ENCODE results near the gene ACADSB. TPM values are rescaled to one million over a fixed set of nuclear protein-coding genes. Genes with fewer than 3 reads are reported as not detected.

The ACADSB gene
- total and polyA plus RNA-seq, 7 experiments from 2014 or later = 23.7 to 47.0 (median 27.3) TPM

DNA sequence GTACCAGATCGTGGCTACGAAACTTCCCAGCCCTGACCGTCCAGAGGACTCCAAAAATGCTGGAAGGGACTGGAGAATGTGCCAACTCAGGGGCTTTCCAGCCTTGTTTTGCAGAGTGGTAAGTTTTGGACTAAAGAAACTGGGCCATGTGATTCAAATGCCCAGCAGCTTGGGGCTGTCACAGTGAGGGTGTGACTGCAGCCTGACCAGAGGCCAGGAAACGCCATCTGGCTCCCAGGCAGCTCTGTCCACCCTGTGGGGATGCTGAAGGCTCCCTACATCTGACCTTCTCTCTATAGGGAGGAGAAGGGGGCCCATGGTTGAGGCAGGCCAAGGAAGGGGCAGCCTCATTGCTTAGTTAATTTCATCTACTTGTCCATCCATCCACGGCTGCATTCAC is 65.4 kb downstream of the ACADSB start:
- Histone ChIP-seq H3K9me3 (ENCODE audit: control insufficient read depth in 2 of 3, low read length in 3 of 3) (peaks cover 0 to 3% (median 0%) of the 10 kb centered on the region in 3 experiments), H3K36me3 (ENCODE audit: control insufficient read depth in 2 of 3, insufficient read depth in 3 of 3, low read length in 3 of 3) (no peaks in the 10 kb centered on the region), H3K4me1 (ENCODE audit: control insufficient read depth in 2 of 2, insufficient read depth in 2 of 2, low read length in 2 of 2) (no peaks in the 10 kb centered on the region), H3K27ac (ENCODE audit: low read depth, low read length) (no peak overlapping the region), H3K4me3 (ENCODE audit: low read length) (no peak overlapping the region), H3K27me3 (ENCODE audit: control insufficient read depth in 2 of 2, insufficient read depth in 2 of 2, low read length in 2 of 2) (no peaks in the 10 kb centered on the region)
- DNase-seq = no peak
- H3K9me3 Mint-ChIP-seq = peaks cover 0 to 8% (median 0%) of the 10 kb centered on the region in 11 donors
- ChIA-PET CTCF (no interaction called here), POLR2A (no interaction called here)
- H3K27me3 Mint-ChIP-seq = peaks cover 3 to 27% (median 17%) of the 10 kb centered on the region in 5 donors
- intact Hi-C loops (cut with micrococcal nuclease) = no loop called here
- no peak overlapping the region for H3K4me3 Mint-ChIP-seq
- peaks cover 0 to 3% (median 0%) of the 10 kb centered on the region in 7 donors for H3K4me1 Mint-ChIP-seq
- peaks cover 0 to 7% (median 3%) of the 10 kb centered on the region in 5 donors for H3K36me3 Mint-ChIP-seq
- no peak overlapping the region for H3K27ac Mint-ChIP-seq
- ATAC-seq = no peak

DNA sequence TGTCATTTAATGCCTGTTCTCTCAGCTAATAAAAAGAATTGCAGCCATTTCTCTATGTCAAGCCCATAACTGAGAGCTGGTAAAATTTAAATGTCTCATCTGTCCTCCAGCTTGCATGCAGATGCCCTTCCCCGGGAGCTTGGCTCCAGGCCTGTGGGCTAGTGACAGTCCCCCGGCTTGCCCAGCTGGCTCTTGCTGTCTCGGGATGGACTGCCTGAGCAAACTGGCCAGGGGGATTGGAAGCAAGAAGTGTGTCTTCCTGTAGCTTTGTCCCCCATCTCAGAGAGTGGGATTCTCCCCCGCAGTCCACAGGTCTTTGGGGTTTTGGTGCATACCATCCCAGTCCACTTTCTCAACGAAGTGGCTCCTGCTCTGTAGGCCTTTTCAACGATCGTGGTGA is 73.1 kb downstream of the ACADSB start:
- ChIA-PET CTCF (no interaction called here), POLR2A (no interaction called here)
- H3K27ac ChIP-seq (ENCODE audit: low read depth, low read length) = no peak overlapping the region
- H3K4me1 ChIP-seq (ENCODE audit: control insufficient read depth in 2 of 2, insufficient read depth in 2 of 2, low read length in 2 of 2) = no peaks in the 10 kb centered on the region
- H3K36me3 Mint-ChIP-seq = peaks cover 0 to 12% (median 3%) of the 10 kb centered on the region in 5 donors
- H3K27ac Mint-ChIP-seq = no peak overlapping the region
- H3K36me3 ChIP-seq (ENCODE audit: control insufficient read depth in 2 of 3, insufficient read depth in 3 of 3, low read length in 3 of 3) = no peaks in the 10 kb centered on the region
- no peak overlapping the region for H3K4me3 ChIP-seq (ENCODE audit: low read length)
- peaks cover 0 to 3% (median 0%) of the 10 kb centered on the region in 7 donors for H3K4me1 Mint-ChIP-seq
- H3K27me3 Mint-ChIP-seq = peaks cover 0 to 49% (median 20%) of the 10 kb centered on the region in 5 donors
- peaks cover 0 to 12% (median 0%) of the 10 kb centered on the region in 11 donors for H3K9me3 Mint-ChIP-seq
- H3K27me3 ChIP-seq (ENCODE audit: control insufficient read depth in 2 of 2, insufficient read depth in 2 of 2, low read length in 2 of 2) = no peaks in the 10 kb centered on the region
- no peak for DNase-seq
- intact Hi-C loops (cut with micrococcal nuclease) = no loop called here
- H3K4me3 Mint-ChIP-seq = no peak overlapping the region
- H3K9me3 ChIP-seq (ENCODE audit: control insufficient read depth in 2 of 3, low read length in 3 of 3) = no peaks in the 10 kb centered on the region
- ATAC-seq = no peak

DNA sequence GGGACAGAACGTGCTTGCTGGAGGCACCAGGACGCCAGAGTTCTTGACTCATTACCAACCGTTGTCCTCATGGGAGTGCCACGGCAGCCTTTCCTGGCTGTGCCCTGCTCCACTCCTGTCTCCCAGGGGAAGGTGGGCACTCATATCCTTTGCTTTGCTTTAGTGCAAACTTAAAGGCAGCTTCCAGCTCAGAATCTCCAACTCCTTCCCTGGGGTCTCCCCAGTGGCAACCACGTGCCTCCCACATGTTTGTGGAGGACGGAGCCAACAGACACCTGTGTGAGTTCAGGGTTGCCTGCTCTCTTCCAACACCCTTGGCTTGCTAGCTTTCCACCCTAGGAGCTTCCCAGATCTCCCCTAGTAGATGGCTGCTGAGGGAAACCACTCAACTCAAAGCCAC is 75.0 kb downstream of the ACADSB start:
- no peaks in the 10 kb centered on the region for H3K27me3 ChIP-seq (ENCODE audit: control insufficient read depth in 2 of 2, insufficient read depth in 2 of 2, low read length in 2 of 2)
- Mint-ChIP-seq H3K27ac (no peak overlapping the region), H3K4me1 (no peaks in the 10 kb centered on the region), H3K4me3 (no peak overlapping the region), H3K36me3 (peaks cover 0 to 6% (median 0%) of the 10 kb centered on the region in 5 donors), H3K27me3 (peaks cover 0 to 40% (median 11%) of the 10 kb centered on the region in 5 donors), H3K9me3 (peaks cover 0 to 9% (median 0%) of the 10 kb centered on the region in 11 donors)
- H3K4me1 ChIP-seq (ENCODE audit: control insufficient read depth in 2 of 2, insufficient read depth in 2 of 2, low read length in 2 of 2) = no peaks in the 10 kb centered on the region
- CTCF ChIA-PET = no interaction called here
- no peak for ATAC-seq
- H3K27ac ChIP-seq (ENCODE audit: low read depth, low read length) = no peak overlapping the region
- POLR2A ChIA-PET = no interaction called here
- no peak overlapping the region for H3K4me3 ChIP-seq (ENCODE audit: low read length)
- H3K36me3 ChIP-seq (ENCODE audit: control insufficient read depth in 2 of 3, insufficient read depth in 3 of 3, low read length in 3 of 3) = no peaks in the 10 kb centered on the region
- no peaks in the 10 kb centered on the region for H3K9me3 ChIP-seq (ENCODE audit: control insufficient read depth in 2 of 3, low read length in 3 of 3)
- no peak for DNase-seq
- intact Hi-C loops (cut with micrococcal nuclease) = no loop called here

DNA sequence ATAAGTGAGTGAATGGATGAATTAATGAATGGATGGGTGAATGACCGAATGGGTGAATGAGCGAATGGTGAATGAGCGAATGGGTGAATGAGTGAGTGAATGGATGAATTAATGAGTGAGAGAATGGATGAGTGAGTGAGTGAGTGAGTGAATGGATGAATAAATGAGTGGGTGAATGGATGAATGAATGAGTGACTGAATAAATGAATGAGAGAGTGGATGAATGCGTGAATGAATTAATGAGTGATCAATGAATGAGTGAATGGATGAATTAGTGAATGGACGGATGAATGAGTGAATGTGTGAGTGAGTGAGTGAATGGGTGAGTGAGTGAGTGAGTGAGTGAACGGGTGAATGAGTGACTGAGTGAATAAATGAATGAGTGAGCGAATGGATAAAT is 77.5 kb downstream of the ACADSB start:
- Mint-ChIP-seq H3K36me3 (peaks cover 0 to 6% (median 0%) of the 10 kb centered on the region in 5 donors), H3K27ac (peak overlapping the region in 1 of 9 donors; percentile 50), H3K4me1 (peaks cover 0 to 6% (median 0%) of the 10 kb centered on the region in 7 donors), H3K4me3 (no peak overlapping the region), H3K9me3 (peaks cover 0 to 9% (median 0%) of the 10 kb centered on the region in 11 donors), H3K27me3 (peaks cover 0 to 26% (median 12%) of the 10 kb centered on the region in 5 donors)
- H3K4me3 ChIP-seq (ENCODE audit: low read length) = no peak overlapping the region
- no peak overlapping the region for H3K27ac ChIP-seq (ENCODE audit: low read depth, low read length)
- no peak for DNase-seq
- no peak for ATAC-seq
- POLR2A ChIA-PET = no interaction called here
- intact Hi-C loops (cut with micrococcal nuclease) = no loop called here
- no peaks in the 10 kb centered on the region for H3K27me3 ChIP-seq (ENCODE audit: control insufficient read depth in 2 of 2, insufficient read depth in 2 of 2, low read length in 2 of 2)
- H3K9me3 ChIP-seq (ENCODE audit: control insufficient read depth in 2 of 3, low read length in 3 of 3) = no peaks in the 10 kb centered on the region
- no peaks in the 10 kb centered on the region for H3K4me1 ChIP-seq (ENCODE audit: control insufficient read depth in 2 of 2, insufficient read depth in 2 of 2, low read length in 2 of 2)
- CTCF ChIA-PET = no interaction called here
- no peaks in the 10 kb centered on the region for H3K36me3 ChIP-seq (ENCODE audit: control insufficient read depth in 2 of 3, insufficient read depth in 3 of 3, low read length in 3 of 3)

DNA sequence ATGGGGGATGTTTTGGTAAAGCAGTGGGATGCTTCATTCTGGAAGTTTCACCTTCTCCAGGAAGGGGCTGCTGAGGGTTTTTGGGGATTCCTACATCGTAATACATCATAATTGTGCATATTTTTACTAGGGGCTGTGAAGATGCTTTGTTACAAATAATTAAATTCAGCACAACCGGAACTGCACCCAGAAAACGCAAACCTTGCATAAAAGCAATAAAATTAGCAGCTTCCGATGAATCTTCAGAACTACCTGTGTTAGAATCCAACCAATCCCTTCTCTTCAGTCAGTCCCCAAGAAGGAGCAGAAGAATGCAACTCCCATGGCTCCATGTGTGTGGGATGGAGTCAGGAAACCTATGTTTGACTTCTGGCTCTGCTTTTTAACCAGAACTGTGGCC is 78.5 kb downstream of the ACADSB start:
- Mint-ChIP-seq H3K27me3 (peaks cover under 1 to 18% (median 16%) of the 10 kb centered on the region in 5 donors), H3K27ac (no peak overlapping the region), H3K36me3 (peaks cover 0 to 6% (median 0%) of the 10 kb centered on the region in 5 donors), H3K4me1 (peaks cover 0 to 6% (median 0%) of the 10 kb centered on the region in 7 donors), H3K9me3 (peaks cover 0 to 9% (median 0%) of the 10 kb centered on the region in 11 donors), H3K4me3 (no peak overlapping the region)
- no peak overlapping the region for H3K4me3 ChIP-seq (ENCODE audit: low read length)
- H3K4me1 ChIP-seq (ENCODE audit: control insufficient read depth in 2 of 2, insufficient read depth in 2 of 2, low read length in 2 of 2) = no peaks in the 10 kb centered on the region
- no peak for ATAC-seq
- no peaks in the 10 kb centered on the region for H3K36me3 ChIP-seq (ENCODE audit: control insufficient read depth in 2 of 3, insufficient read depth in 3 of 3, low read length in 3 of 3)
- no peaks in the 10 kb centered on the region for H3K9me3 ChIP-seq (ENCODE audit: control insufficient read depth in 2 of 3, low read length in 3 of 3)
- H3K27ac ChIP-seq (ENCODE audit: low read depth, low read length) = no peak overlapping the region
- ChIA-PET CTCF (no interaction called here), POLR2A (no interaction called here)
- intact Hi-C loops (cut with micrococcal nuclease) = no loop called here
- no peaks in the 10 kb centered on the region for H3K27me3 ChIP-seq (ENCODE audit: control insufficient read depth in 2 of 2, insufficient read depth in 2 of 2, low read length in 2 of 2)
- DNase-seq = no peak

DNA sequence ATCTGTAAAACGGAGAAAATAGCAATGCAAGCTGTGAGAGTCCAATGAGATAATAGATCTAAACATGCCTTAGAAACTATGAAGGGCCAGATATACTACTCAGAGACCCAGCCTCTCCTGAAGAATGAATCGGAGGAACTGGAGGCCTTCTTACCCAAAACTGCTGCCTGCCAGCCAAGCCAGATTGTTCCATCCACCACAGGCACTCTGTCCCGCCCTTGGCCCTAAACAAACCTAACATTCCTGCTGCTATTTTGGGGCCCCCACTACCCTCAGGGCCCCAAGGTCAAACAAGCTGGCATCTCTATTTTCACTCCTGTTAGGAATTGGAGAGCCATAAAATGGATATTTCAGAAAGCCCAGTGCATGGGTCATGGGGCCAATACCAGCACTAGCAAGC is 79.0 kb downstream of the ACADSB start:
- DNase-seq = no peak
- Histone ChIP-seq H3K4me3 (ENCODE audit: low read length) (no peak overlapping the region), H3K27ac (ENCODE audit: low read depth, low read length) (no peak overlapping the region), H3K36me3 (ENCODE audit: control insufficient read depth in 2 of 3, insufficient read depth in 3 of 3, low read length in 3 of 3) (no peaks in the 10 kb centered on the region), H3K4me1 (ENCODE audit: control insufficient read depth in 2 of 2, insufficient read depth in 2 of 2, low read length in 2 of 2) (no peaks in the 10 kb centered on the region), H3K9me3 (ENCODE audit: control insufficient read depth in 2 of 3, low read length in 3 of 3) (no peaks in the 10 kb centered on the region), H3K27me3 (ENCODE audit: control insufficient read depth in 2 of 2, insufficient read depth in 2 of 2, low read length in 2 of 2) (no peaks in the 10 kb centered on the region)
- peaks cover 0 to 3% (median 0%) of the 10 kb centered on the region in 5 donors for H3K36me3 Mint-ChIP-seq
- no peak for ATAC-seq
- intact Hi-C loops (cut with micrococcal nuclease) = no loop called here
- no peak overlapping the region for H3K27ac Mint-ChIP-seq
- POLR2A ChIA-PET = no interaction called here
- peaks cover 0 to 9% (median 0%) of the 10 kb centered on the region in 11 donors for H3K9me3 Mint-ChIP-seq
- H3K27me3 Mint-ChIP-seq = peaks cover 0 to 17% (median 12%) of the 10 kb centered on the region in 5 donors
- CTCF ChIA-PET = no interaction called here
- H3K4me1 Mint-ChIP-seq = peaks cover 0 to 6% (median 0%) of the 10 kb centered on the region in 7 donors
- no peak overlapping the region for H3K4me3 Mint-ChIP-seq

DNA sequence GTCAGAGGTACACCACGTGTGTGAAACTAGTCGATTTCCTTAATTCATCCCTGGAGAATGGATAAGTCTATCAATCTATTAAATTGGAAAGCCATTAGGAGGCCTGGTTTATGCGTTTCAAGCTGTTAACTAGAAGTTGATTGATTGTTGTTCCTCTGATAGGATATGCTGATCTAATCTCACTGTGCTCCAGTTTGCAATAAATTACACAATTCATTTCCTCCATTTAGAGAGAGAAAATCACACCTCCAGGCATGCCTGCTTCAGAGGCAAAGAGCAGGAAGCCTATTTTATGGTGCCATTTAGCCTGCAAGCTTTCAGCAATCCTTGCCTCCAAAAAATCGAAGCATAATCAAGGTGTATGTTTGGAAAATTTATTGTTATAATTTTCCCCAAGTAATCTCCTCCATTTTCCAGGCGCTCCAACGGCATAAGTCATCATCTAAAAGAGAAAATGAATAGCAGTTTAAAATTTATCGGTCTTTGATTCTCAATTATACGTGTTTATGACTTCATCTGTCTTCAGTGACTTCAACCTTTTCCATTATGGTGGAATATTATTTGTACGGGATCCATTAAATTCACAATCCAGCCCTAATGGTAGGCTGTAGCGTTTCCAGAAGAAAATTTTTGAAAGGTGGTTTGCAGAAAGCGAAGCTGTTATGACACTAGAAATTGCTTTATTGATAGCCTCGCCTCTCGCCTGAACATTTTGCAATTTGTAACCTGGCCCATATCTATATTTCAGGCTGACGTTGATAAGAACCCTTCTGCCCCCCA is 84.0 kb downstream of the ACADSB start:
- Mint-ChIP-seq H3K27ac (no peak overlapping the region), H3K4me3 (no peak overlapping the region), H3K9me3 (no peaks in the 10 kb centered on the region), H3K4me1 (peaks cover 0 to 6% (median 0%) of the 10 kb centered on the region in 7 donors), H3K36me3 (no peaks in the 10 kb centered on the region), H3K27me3 (peaks cover 5 to 31% (median 18%) of the 10 kb centered on the region in 5 donors)
- no peak overlapping the region for H3K4me3 ChIP-seq (ENCODE audit: low read length)
- intact Hi-C loops (cut with micrococcal nuclease) = no loop called here
- ATAC-seq (no peak), DNase-seq (no peak)
- no peaks in the 10 kb centered on the region for H3K9me3 ChIP-seq (ENCODE audit: control insufficient read depth in 2 of 3, low read length in 3 of 3)
- POLR2A ChIA-PET = no interaction called here
- CTCF ChIA-PET = no interaction called here
- no peaks in the 10 kb centered on the region for H3K36me3 ChIP-seq (ENCODE audit: control insufficient read depth in 2 of 3, insufficient read depth in 3 of 3, low read length in 3 of 3)
- no peak overlapping the region for H3K27ac ChIP-seq (ENCODE audit: low read depth, low read length)
- no peaks in the 10 kb centered on the region for H3K4me1 ChIP-seq (ENCODE audit: control insufficient read depth in 2 of 2, insufficient read depth in 2 of 2, low read length in 2 of 2)
- no peaks in the 10 kb centered on the region for H3K27me3 ChIP-seq (ENCODE audit: control insufficient read depth in 2 of 2, insufficient read depth in 2 of 2, low read length in 2 of 2)
